GM21528 (cell line): ENCODE measurements around the gene PSMB10.
A peak's percentile ranks its signal among the peaks of the same experiment; 100 is the strongest.
"Not testable (repeated sequence)": the region's sequence is repeated elsewhere in the genome, so short reads cannot be mapped to it uniquely, and the experiment has no call there.

Experiments
- ATAC-seq: cut with Tn5 transposase; IDR thresholded peaks from one replicate; pipeline ENCODE4 v1.9.1; 2021; ENCODE audit warnings: mild to moderate bottlenecking, moderate library complexity; ENCODE audit not compliant: unreplicated experiment, low FRiP score

PSMB10 gene

DNA sequence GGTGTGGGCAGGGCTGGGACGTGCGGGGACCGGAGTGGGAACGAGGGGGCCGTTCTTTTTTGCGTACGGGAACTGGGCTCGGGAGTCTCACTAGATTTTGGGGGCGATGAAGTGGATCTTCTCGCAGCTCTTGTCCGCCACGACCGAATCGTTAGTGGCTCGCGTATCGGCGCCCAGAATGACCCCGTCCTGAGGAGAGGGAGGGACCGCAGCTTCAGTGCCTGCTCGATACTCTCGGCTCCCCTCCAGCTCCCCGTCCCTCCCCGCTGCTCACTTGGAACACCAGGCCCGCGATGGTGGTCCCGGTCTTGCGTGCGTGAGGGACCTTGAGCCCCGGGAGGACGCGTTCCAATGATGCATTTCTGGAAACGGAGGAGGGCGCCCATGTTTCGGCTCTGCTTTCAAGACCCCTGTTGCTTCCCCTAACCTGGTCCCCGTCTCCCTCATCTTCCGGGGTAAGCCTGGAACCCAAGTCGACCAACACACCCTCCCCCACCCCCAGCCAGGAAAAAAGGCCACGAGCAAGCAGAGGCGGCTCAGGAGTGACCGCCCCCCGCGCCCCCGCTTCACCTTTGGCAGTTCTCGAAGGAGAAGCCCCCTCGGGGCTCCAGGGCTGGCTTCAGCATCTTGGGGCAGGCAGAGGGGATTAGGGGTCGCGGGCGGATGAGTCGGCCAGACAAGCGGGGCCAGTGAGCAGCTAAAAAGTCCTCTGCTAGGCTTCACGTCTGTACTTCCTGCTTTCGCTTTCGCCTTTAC lies at the start of gene PSMB10:
Gene PSMB10, minus strand, starts transcription at position 727 of the 756 bp plus-strand sequence. Its CDS starts 101 bp downstream, at position 626.
- peak; percentile 2 for ATAC-seq

- ATAC-seq: no peak
These were observed 45.5 kb upstream of the PSMB10 start for GRCh38 chr16:67982011-67982696.

GRCh38 chr16:67979955-67980678 lies 43.5 kb upstream of the PSMB10 start, which contains the start of gene DPEP3:
Gene DPEP3, minus strand, starts transcription at chr16:67980499. Its CDS starts 119 bp downstream, at chr16:67980380.
- ATAC-seq: no peak

DNA sequence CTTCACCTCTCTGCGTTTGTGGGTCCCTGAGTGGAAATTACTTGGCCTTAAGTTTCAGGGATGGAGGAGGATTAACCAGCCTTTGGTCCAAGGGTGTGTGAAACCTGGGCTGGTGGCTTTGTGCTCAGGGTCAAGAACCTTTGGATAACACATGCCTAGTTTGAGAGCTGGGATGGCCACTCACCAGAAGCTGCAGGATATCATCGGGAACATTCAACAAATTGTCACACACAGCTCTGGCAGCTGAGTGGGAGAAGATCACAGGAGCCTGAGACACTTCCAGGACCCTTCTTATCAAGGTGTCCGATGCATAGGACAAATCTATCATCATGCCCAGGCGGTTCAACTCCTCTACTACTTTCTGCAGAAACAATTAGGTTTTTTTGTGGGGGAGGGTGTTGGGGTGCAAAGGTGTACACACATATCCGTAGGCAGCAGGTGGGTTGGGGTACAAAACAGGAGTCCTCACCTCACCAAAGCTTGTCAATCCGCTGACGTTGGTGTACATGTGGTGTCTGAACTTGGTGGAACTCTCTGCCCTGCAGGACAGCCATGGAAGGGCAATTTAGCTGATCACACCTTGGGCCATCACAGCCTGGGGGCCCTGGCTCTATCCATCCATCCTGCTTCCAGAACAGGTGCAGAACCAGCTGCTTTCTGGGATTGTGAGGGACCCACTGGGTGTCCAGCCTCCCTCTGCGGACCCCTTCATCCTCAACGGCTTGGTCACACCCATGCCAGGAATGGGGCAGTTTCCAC lies 41.0 kb upstream of the PSMB10 start:
- ATAC-seq: no peak

- no peak for ATAC-seq
These were observed 40.4 kb upstream of the PSMB10 start for GRCh38 chr16:67977005-67977404.

DNA sequence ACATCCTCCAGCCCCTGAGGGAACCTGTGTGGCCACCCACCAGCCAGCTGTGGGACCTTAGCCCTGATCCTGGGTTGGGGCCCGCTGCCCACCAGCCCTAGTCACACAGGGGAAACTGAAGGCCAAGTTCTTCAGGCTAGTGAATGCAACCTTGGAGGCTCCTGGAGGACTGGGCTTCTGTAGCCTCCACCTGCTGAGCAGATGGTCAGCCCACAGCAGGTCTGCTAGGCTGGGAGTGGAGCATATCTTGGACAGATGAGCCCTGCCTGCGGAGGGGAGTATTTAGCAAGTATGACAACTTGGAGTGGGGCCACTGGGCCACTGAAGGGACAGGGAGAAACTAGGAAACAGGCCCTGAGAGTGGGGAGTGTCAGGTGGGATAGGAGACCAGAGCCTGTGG lies 39.6 kb upstream of the PSMB10 start:
- no peak for ATAC-seq

GRCh38 chr16:67975321-67976105 lies 38.9 kb upstream of the PSMB10 start:
- no peak for ATAC-seq

DNA sequence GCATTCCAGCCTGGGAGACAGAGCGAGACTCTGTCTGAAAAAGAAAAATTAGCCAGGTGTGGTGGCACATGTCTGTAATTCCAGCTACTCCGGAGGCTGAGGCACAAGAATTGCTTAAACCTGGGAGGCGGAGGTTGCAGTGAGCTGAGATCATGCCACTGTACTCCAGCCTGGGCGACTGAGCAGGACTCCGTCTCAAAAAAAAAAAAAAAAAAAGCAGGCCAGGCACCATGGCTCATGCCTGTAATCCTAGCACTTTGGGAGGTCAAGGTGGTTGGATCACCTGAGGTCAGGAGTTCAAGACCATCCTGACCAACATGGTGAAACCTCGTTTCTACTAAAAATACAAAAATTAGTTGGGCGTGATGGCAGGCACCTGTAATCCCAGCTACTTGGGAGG lies 35.6 kb upstream of the PSMB10 start:
- not testable (repeated sequence) for ATAC-seq

DNA sequence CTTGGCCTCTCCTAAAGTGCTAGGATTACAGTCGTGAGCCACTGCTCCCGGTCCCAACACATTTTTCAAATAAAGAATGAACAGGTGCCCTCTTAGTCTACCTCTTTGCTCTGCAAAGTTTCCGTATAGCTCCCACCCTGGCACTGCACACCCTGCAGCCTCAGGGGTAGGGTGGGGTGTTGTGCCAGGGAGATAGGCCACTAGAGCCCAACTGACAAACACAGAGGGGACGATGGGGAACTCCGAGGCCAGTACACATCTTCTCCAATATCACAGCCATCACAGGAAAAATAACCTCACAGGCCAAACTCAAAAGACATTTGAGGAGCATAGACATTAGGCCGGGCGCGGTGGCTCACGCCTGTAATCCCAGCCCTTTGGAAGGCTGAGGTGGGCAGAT lies 34.5 kb upstream of the PSMB10 start:
- no peak for ATAC-seq

- peak; percentile 14 for ATAC-seq
These were observed 32.8 kb upstream of the PSMB10 start for GRCh38 chr16:67969254-67970039.

- peak; percentile 80 for ATAC-seq
These were observed 32.0 kb upstream of the PSMB10 start, which contains the start of gene SLC12A4 for GRCh38 chr16:67968400-67969253. Gene SLC12A4, minus strand, starts transcription at chr16:67968637. Its CDS starts 84 bp downstream, at chr16:67968553.

- peak; percentile 34 for ATAC-seq
These were observed 31.3 kb upstream of the PSMB10 start for GRCh38 chr16:67967958-67968399.

GRCh38 chr16:67967183-67967957 lies 30.7 kb upstream of the PSMB10 start:
- no peak for ATAC-seq

DNA sequence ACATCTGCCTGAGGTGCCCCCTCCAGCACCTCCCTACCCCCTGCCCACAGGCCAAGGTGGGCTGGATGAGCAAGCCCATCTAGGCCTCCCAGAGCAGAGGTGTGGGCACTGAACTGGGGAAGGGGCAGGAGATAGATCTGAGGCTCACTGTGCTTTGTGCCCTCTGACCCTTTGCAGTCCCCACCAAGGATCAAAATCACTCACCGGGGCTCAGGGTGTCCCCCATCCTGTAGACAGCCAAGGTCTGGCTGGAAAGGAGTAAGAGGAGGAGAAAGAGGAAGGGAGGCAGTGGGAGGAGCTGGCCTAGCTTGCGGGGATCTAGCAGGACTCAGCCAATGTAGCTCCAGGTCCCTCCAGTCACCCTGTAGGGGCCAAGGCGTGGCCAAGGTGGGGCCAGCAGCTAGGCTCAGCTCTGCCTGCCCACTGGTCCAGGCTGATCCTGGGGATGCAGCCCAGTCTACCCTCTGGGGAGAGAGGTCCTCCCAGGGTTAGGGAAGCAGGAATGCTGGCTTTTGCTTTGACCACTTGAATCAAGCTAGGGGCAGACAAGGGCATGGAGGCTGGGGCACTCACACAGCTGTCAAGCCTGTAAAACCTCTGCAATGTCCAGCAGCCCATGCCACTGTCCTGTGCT lies 30.0 kb upstream of the PSMB10 start:
- no peak for ATAC-seq

GRCh38 chr16:67965668-67966548 lies 29.3 kb upstream of the PSMB10 start:
- no peak for ATAC-seq
